ENCODE measurements around the gene PLPP4.

PLPP4 gene

GRCh38 chr10:120521880-120522279, 64.9 kb downstream of the PLPP4 start:
- DNase-seq (ENCODE audit: low read depth) = no peak

- no peak for DNase-seq (ENCODE audit: low read depth)
Observed at GRCh38 chr10:120527691-120528090, 70.7 kb downstream of the PLPP4 start.

GRCh38 chr10:120530699-120531098, 73.7 kb downstream of the PLPP4 start:
- no peak for DNase-seq (ENCODE audit: low read depth)

GRCh38 chr10:120538091-120538490, 81.1 kb downstream of the PLPP4 start:
- no peak for DNase-seq (ENCODE audit: low read depth)

GRCh38 chr10:120539076-120539475, 82.0 kb downstream of the PLPP4 start:
- no peak for DNase-seq (ENCODE audit: low read depth)

GRCh38 chr10:120540486-120540885, 83.5 kb downstream of the PLPP4 start:
- no peak for DNase-seq (ENCODE audit: low read depth)

- no peak for DNase-seq (ENCODE audit: low read depth)
Observed at GRCh38 chr10:120541984-120542383, 85.0 kb downstream of the PLPP4 start.

GRCh38 chr10:120542591-120542990, 85.6 kb downstream of the PLPP4 start:
- no peak for DNase-seq (ENCODE audit: low read depth)

GRCh38 chr10:120543291-120543690, 86.3 kb downstream of the PLPP4 start:
- no peak for DNase-seq (ENCODE audit: low read depth)

- no peak for DNase-seq (ENCODE audit: low read depth)
Observed at GRCh38 chr10:120548210-120548609, 91.2 kb downstream of the PLPP4 start.

GRCh38 chr10:120552262-120552661, 95.2 kb downstream of the PLPP4 start:
- no peak for DNase-seq (ENCODE audit: low read depth)

- no peak for DNase-seq (ENCODE audit: low read depth)
Observed at GRCh38 chr10:120553911-120554310, 96.9 kb downstream of the PLPP4 start.

GRCh38 chr10:120555436-120555835, 98.4 kb downstream of the PLPP4 start:
- DNase-seq (ENCODE audit: low read depth) = no peak

GRCh38 chr10:120555842-120556532, 99.0 kb downstream of the PLPP4 start:
- DNase-seq (ENCODE audit: low read depth) = no peak

- DNase-seq (ENCODE audit: low read depth) = no peak
Observed at GRCh38 chr10:120557311-120557710, 100.3 kb downstream of the PLPP4 start.

- DNase-seq (ENCODE audit: low read depth) = no peak
Observed at GRCh38 chr10:120559800-120560199, 102.8 kb downstream of the PLPP4 start.

GRCh38 chr10:120562956-120563355, 105.9 kb downstream of the PLPP4 start:
- DNase-seq (ENCODE audit: low read depth) = no peak

- no peak for DNase-seq (ENCODE audit: low read depth)
Observed at GRCh38 chr10:120570418-120570817, 113.4 kb downstream of the PLPP4 start.

GRCh38 chr10:120571266-120571665, 114.2 kb downstream of the PLPP4 start:
- no peak for DNase-seq (ENCODE audit: low read depth)

GRCh38 chr10:120572307-120572706, 115.3 kb downstream of the PLPP4 start:
- DNase-seq (ENCODE audit: low read depth) = no peak

- DNase-seq (ENCODE audit: low read depth) = no peak
Observed at GRCh38 chr10:120573355-120573754, 116.3 kb downstream of the PLPP4 start.

GRCh38 chr10:120574981-120575380, 118.0 kb downstream of the PLPP4 start:
- DNase-seq (ENCODE audit: low read depth) = no peak

- DNase-seq (ENCODE audit: low read depth) = no peak
Observed at GRCh38 chr10:120575411-120575810, 118.4 kb downstream of the PLPP4 start.

- DNase-seq (ENCODE audit: low read depth) = no peak
Observed at GRCh38 chr10:120578134-120578533, 121.1 kb downstream of the PLPP4 start.
